Adipocyte (in vitro differentiated cells): Measurements from ENCODE around the gene EPHA3.

Source experiments
- DNase-seq: peaks from one replicate; pipeline ENCODE4 v3.0.0-alpha.2; 2015; ENCODE audit warnings: low read depth
- H3K27me3 ChIP-seq: replicated peaks from 2 replicates; pipeline ENCODE4 v1.7.0; 2013; ENCODE audit warnings: mild to moderate bottlenecking, low read length, moderate library complexity; ENCODE audit not compliant: control insufficient read depth, insufficient read depth
- H3K36me3 ChIP-seq: 2 replicates; pipeline ENCODE4 v1.7.0; 2013; ENCODE audit warnings: low read length, mild to moderate bottlenecking, moderate library complexity; ENCODE audit not compliant: control insufficient read depth, insufficient read depth, severe bottlenecking
- H3K4me1 ChIP-seq: 2 replicates; pipeline ENCODE4 v1.7.0; 2013; ENCODE audit warnings: mild to moderate bottlenecking, low read length, moderate library complexity; ENCODE audit not compliant: control insufficient read depth, insufficient read depth
- H3K4me3 ChIP-seq: 2 replicates; pipeline ENCODE4 v1.7.0; 2013; ENCODE audit warnings: mild to moderate bottlenecking, low read length, moderate library complexity
- H3K9ac ChIP-seq: 2 replicates; pipeline ENCODE4 v1.7.0; 2013; ENCODE audit warnings: mild to moderate bottlenecking, low read length, moderate library complexity
- H3K9me3 ChIP-seq: 2 replicates; pipeline ENCODE4 v1.7.0; 2013; ENCODE audit warnings: mild to moderate bottlenecking, low read length, moderate library complexity; ENCODE audit not compliant: control insufficient read depth

Gene EPHA3

GRCh38 chr3:89234620-89235019 lies 127.2 kb downstream of the EPHA3 start:
- Histone ChIP-seq H3K4me1 (peaks cover 2% of the 10 kb centered on the region), H3K9ac (no peak overlapping the region), H3K4me3 (no peak overlapping the region), H3K27me3 (no peaks in the 10 kb centered on the region), H3K9me3 (no peaks in the 10 kb centered on the region), H3K36me3 (no peaks in the 10 kb centered on the region)
- no peak for DNase-seq

- Histone ChIP-seq H3K4me3 (no peak overlapping the region), H3K4me1 (peaks cover 2% of the 10 kb centered on the region), H3K9me3 (no peaks in the 10 kb centered on the region), H3K36me3 (no peaks in the 10 kb centered on the region), H3K27me3 (no peaks in the 10 kb centered on the region), H3K9ac (no peak overlapping the region)
- no peak for DNase-seq
Observed at GRCh38 chr3:89238846-89239245, 131.4 kb downstream of the EPHA3 start.

GRCh38 chr3:89239774-89240173 lies 132.4 kb downstream of the EPHA3 start:
- H3K27me3 ChIP-seq, result no peaks in the 10 kb centered on the region
- H3K9me3 ChIP-seq, result no peaks in the 10 kb centered on the region
- H3K9ac ChIP-seq, result no peak overlapping the region
- H3K4me1 ChIP-seq, result peaks cover 3% of the 10 kb centered on the region
- no peak overlapping the region for H3K4me3 ChIP-seq
- no peak for DNase-seq
- H3K36me3 ChIP-seq, result no peaks in the 10 kb centered on the region

GRCh38 chr3:89245612-89246011 lies 138.2 kb downstream of the EPHA3 start:
- Histone ChIP-seq H3K9me3 (no peaks in the 10 kb centered on the region), H3K36me3 (no peaks in the 10 kb centered on the region), H3K4me3 (no peak overlapping the region), H3K9ac (no peak overlapping the region), H3K4me1 (peaks cover 5% of the 10 kb centered on the region), H3K27me3 (no peaks in the 10 kb centered on the region)
- no peak for DNase-seq

GRCh38 chr3:89246326-89246725 lies 138.9 kb downstream of the EPHA3 start:
- Histone ChIP-seq H3K27me3 (no peaks in the 10 kb centered on the region), H3K4me3 (no peak overlapping the region), H3K9ac (no peak overlapping the region), H3K4me1 (peaks cover 5% of the 10 kb centered on the region), H3K36me3 (no peaks in the 10 kb centered on the region), H3K9me3 (no peaks in the 10 kb centered on the region)
- DNase-seq, result no peak

DNA sequence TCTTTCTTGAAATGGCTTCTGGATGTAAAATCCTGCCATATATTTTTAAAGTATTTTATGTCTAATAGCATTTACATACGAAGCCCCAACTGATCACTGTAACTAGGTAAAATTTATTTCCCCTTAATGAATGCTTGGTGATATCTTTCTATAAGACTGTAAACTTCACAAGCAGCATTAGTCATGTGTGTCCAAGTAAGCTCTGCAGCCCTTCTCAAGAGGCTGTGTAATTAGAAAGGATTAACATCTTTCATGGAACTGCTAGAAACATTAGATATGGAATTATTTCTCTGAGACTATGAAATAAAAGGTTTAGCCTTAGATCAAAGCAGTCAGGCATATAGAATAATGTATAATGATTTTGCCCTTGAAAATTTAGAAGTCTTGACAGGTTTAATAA lies 143.3 kb downstream of the EPHA3 start:
- Histone ChIP-seq H3K4me3 (no peak overlapping the region), H3K9ac (no peak overlapping the region), H3K9me3 (no peaks in the 10 kb centered on the region), H3K36me3 (no peaks in the 10 kb centered on the region), H3K4me1 (no peaks in the 10 kb centered on the region), H3K27me3 (no peaks in the 10 kb centered on the region)
- DNase-seq, result no peak

- H3K36me3 ChIP-seq, result no peaks in the 10 kb centered on the region
- DNase-seq, result no peak
- no peaks in the 10 kb centered on the region for H3K4me1 ChIP-seq
- H3K27me3 ChIP-seq, result no peaks in the 10 kb centered on the region
- H3K9me3 ChIP-seq, result no peaks in the 10 kb centered on the region
- no peak overlapping the region for H3K4me3 ChIP-seq
- H3K9ac ChIP-seq, result no peak overlapping the region
Observed at GRCh38 chr3:89252016-89252415, 144.6 kb downstream of the EPHA3 start.

DNA sequence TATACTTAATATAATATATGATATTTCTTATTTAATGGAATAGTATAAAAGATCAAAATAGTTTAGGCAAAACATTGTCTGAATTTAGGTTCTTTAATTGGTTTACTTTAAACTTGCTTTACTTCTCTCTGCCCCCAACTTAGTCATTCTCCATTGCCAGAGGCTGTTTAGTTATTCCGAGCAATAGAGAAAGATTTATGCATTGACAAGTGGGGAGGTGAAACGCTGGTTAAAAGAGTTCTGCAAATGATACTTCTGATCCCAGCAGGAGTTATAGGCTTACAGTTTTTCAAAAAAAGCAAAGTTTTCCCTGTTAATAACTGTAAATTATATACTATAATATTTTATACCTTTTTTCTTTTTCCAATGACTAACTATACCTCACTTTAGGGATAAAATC lies 145.4 kb downstream of the EPHA3 start:
- no peak for DNase-seq
- no peaks in the 10 kb centered on the region for H3K9me3 ChIP-seq
- no peak overlapping the region for H3K4me3 ChIP-seq

DNA sequence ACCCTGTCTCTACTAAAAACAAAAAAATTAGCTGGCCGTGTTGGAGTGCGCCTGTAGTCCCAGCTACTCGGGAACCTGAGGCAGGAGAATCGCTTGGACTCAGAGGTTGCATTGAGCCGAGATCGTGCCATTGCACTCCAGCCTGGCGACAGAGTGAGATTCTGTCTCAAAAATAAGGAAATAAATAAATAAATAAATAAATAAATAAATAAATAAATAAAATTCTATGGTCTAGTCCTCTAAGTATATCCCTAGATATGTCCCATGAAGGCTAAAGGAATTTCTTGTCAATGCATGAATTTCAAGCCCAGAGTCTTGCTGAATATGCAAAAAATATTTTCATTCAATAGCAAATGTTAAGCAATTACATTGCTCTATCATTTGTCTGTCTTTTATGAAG lies 149.0 kb downstream of the EPHA3 start:
- no peaks in the 10 kb centered on the region for H3K4me1 ChIP-seq
- no peak for DNase-seq
- H3K27me3 ChIP-seq, result no peaks in the 10 kb centered on the region
- no peak overlapping the region for H3K9ac ChIP-seq
- H3K9me3 ChIP-seq, result no peaks in the 10 kb centered on the region
- H3K36me3 ChIP-seq, result no peaks in the 10 kb centered on the region
- H3K4me3 ChIP-seq, result no peak overlapping the region

More for the DNA sequence above, 145.4 kb downstream of the EPHA3 start:
- Histone ChIP-seq H3K9ac (no peak overlapping the region), H3K4me1 (no peaks in the 10 kb centered on the region), H3K36me3 (no peaks in the 10 kb centered on the region), H3K27me3 (no peaks in the 10 kb centered on the region)

- Histone ChIP-seq H3K27me3 (no peaks in the 10 kb centered on the region), H3K36me3 (no peaks in the 10 kb centered on the region), H3K9ac (no peak overlapping the region), H3K4me1 (no peaks in the 10 kb centered on the region), H3K9me3 (no peaks in the 10 kb centered on the region), H3K4me3 (no peak overlapping the region)
- no peak for DNase-seq
Observed at GRCh38 chr3:89256882-89257281, 149.5 kb downstream of the EPHA3 start.

DNA sequence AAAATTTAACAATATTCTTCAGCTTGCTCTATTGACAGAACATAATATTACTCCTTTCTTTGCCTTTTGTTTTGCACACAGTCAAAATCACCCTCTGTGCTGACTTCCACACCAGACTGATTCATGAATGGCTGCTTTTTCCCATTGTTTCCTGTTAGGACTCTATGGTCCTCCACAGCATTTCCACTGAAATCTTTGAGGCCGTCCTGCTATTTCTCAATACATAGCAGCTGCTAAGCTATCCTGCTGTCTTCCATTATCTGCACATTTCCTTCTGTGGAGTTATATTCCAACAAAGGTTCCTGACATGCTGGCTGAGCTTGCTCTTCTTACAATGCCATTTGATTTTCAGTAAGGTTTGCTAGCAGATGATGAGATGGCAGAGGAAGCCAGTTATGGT lies 153.3 kb downstream of the EPHA3 start:
- H3K36me3 ChIP-seq, result no peaks in the 10 kb centered on the region
- no peaks in the 10 kb centered on the region for H3K9me3 ChIP-seq
- H3K4me3 ChIP-seq, result no peak overlapping the region
- no peaks in the 10 kb centered on the region for H3K27me3 ChIP-seq
- no peaks in the 10 kb centered on the region for H3K4me1 ChIP-seq
- H3K9ac ChIP-seq, result no peak overlapping the region
- no peak for DNase-seq

DNA sequence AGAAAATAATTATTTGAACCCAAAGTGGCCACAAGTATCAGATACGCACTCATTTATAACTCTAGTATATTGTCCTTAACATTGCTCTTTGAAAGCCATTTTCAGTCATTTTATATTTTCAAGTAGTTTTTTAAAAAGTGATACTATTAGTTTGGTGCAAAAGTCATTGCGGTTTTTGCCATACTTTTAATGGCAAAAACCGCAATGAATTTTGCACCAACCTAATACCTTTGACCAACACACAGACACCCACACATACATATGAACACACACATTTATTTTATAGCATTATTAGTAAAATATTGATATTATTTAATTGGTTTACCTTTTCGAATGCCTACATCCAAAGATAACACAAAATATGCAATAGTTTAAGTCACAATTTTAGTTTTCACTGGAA lies 154.3 kb downstream of the EPHA3 start:
- Histone ChIP-seq H3K4me3 (no peak overlapping the region), H3K4me1 (no peaks in the 10 kb centered on the region), H3K9me3 (no peaks in the 10 kb centered on the region), H3K27me3 (no peaks in the 10 kb centered on the region), H3K9ac (no peak overlapping the region), H3K36me3 (no peaks in the 10 kb centered on the region)
- DNase-seq, result no peak
